SIG-M5 (cell line): ENCODE results near the gene PARD3B.

Experiments used
- DNase-seq: peaks from one replicate; lab custom pipeline; 2025; lab: John Stamatoyannopoulos, UW

PARD3B gene

GRCh38 chr2:205058409-205058808 is 513.1 kb downstream of the PARD3B start:
- DNase-seq, result no peak

- no peak for DNase-seq
Observed at GRCh38 chr2:205060269-205060668, 515.0 kb downstream of the PARD3B start.

- no peak for DNase-seq
Observed at GRCh38 chr2:205066081-205066480, 520.8 kb downstream of the PARD3B start.

- no peak for DNase-seq
Observed at GRCh38 chr2:205069928-205070327, 524.7 kb downstream of the PARD3B start.

- no peak for DNase-seq
Observed at GRCh38 chr2:205070889-205071288, 525.6 kb downstream of the PARD3B start.

- no peak for DNase-seq
Observed at GRCh38 chr2:205073433-205074020, 528.3 kb downstream of the PARD3B start.

- DNase-seq, result no peak
Observed at GRCh38 chr2:205076405-205076804, 531.1 kb downstream of the PARD3B start.

- DNase-seq, result no peak
Observed at GRCh38 chr2:205077159-205077558, 531.9 kb downstream of the PARD3B start.

- no peak for DNase-seq
Observed at GRCh38 chr2:205078762-205079161, 533.5 kb downstream of the PARD3B start.

GRCh38 chr2:205079173-205079572 is 533.9 kb downstream of the PARD3B start:
- no peak for DNase-seq

- no peak for DNase-seq
Observed at GRCh38 chr2:205086662-205087061, 541.4 kb downstream of the PARD3B start.

- no peak for DNase-seq
Observed at GRCh38 chr2:205087862-205088261, 542.6 kb downstream of the PARD3B start.

GRCh38 chr2:205089958-205090357 is 544.7 kb downstream of the PARD3B start:
- DNase-seq, result no peak

GRCh38 chr2:205091411-205091810 is 546.1 kb downstream of the PARD3B start:
- no peak for DNase-seq

- no peak for DNase-seq
Observed at GRCh38 chr2:205094031-205094430, 548.8 kb downstream of the PARD3B start.

GRCh38 chr2:205103699-205104098 is 558.4 kb downstream of the PARD3B start:
- DNase-seq, result no peak

GRCh38 chr2:205107810-205108209 is 562.5 kb downstream of the PARD3B start:
- DNase-seq, result no peak

- DNase-seq, result no peak
Observed at GRCh38 chr2:205115511-205115910, 570.2 kb downstream of the PARD3B start.

GRCh38 chr2:205117125-205117524 is 571.9 kb downstream of the PARD3B start:
- DNase-seq, result no peak

- DNase-seq, result no peak
Observed at GRCh38 chr2:205119136-205119535, 573.9 kb downstream of the PARD3B start.

GRCh38 chr2:205128726-205129125 is 583.5 kb downstream of the PARD3B start:
- no peak for DNase-seq

- no peak for DNase-seq
Observed at GRCh38 chr2:205129531-205129930, 584.3 kb downstream of the PARD3B start.

GRCh38 chr2:205130111-205130829 is 585.0 kb downstream of the PARD3B start:
- DNase-seq, result no peak

GRCh38 chr2:205133544-205133943 is 588.3 kb downstream of the PARD3B start:
- DNase-seq, result no peak
